Tibial nerve (tissue), 4 donors: Measurements from ENCODE around the gene C2orf76. TPM values are rescaled to one million over a fixed set of nuclear protein-coding genes. Genes with fewer than 3 reads are reported as not detected.
A peak's percentile ranks its signal among the peaks of the same experiment; 100 is the strongest.

ENCODE experiments used
- DNase-seq, 2 donors: peaks; one replicate each; pipeline ENCODE4 v3.0.0-alpha.2; 2019; ENCODE audit warnings: low spot score in 2 of 2
- H3K27ac ChIP-seq, 4 donors: fragments of 200-600 bp; sonication (generic) in 3 of 4; one replicate each; pipeline ENCODE4 v1.5.1; 2017 to 2019; ENCODE audit warnings: mild to moderate bottlenecking in 1 of 4
- H3K27me3 ChIP-seq, 2 donors: fragments of 200-600 bp; sonication (generic) in 1 of 2; one replicate each; pipeline versions ENCODE4 v1.5.1 to v1.6.0; 2017 to 2019
- H3K36me3 ChIP-seq, 3 donors: fragments of 200-600 bp; sonication (generic); one replicate each; pipeline ENCODE4 v1.5.1; 2018 to 2019
- H3K4me1 ChIP-seq, 4 donors: fragments of 200-600 bp; sonication (generic) in 3 of 4; one replicate each; pipeline ENCODE4 v1.5.1; 2017 to 2019
- H3K4me3 ChIP-seq, 4 donors: fragments of 200-600 bp; sonication (generic) in 3 of 4; one replicate each; pipeline ENCODE4 v1.5.1; 2017 to 2019; ENCODE audit warnings: mild to moderate bottlenecking in 1 of 4, moderate library complexity in 1 of 4
- H3K9me3 ChIP-seq, 4 donors: fragments of 200-600 bp; sonication (generic) in 3 of 4; one replicate each; pipeline ENCODE4 v1.5.1; 2017 to 2019
- CTCF ChIP-seq, 5 experiments: fragments of 200-600 bp in 3 of 5; fragments of 450-650 bp in 2 of 5; sonication (generic) in 3 of 5; IDR thresholded peaks; one replicate each; pipeline ENCODE4 v1.5.1; 2016 to 2019; ENCODE audit warnings: antibody characterized with exemption in 5 of 5, mild to moderate bottlenecking in 3 of 5, moderate library complexity in 2 of 5
- EP300 ChIP-seq, 2 donors: sonication (generic); formaldehyde crosslinking; IDR thresholded peaks; one replicate each; pipeline ENCODE4 v1.6.1; 2017; ENCODE audit warnings: antibody characterized with exemption in 2 of 2, mild to moderate bottlenecking in 1 of 2
- POLR2A ChIP-seq, 2 donors: fragments of 450-650 bp; IDR thresholded peaks; one replicate each; pipeline ENCODE4 v1.6.1; 2017; ENCODE audit warnings: antibody characterized with exemption in 2 of 2, mild to moderate bottlenecking in 2 of 2, moderate library complexity in 2 of 2
- WGBS, 2 donors: methylation state at CpG; one replicate each; pipeline ENCODE4 v1.1.5; 2018; 5-methylcytosine and 5-hydroxymethylcytosine counted together
- total RNA-seq, 4 donors: library from RNA; depleted of rRNA; stranded (reverse); fragments of >200 nt; gene quantifications; one replicate each; pipeline ENCODE4 v1.1.0, GENCODE V29; 2016

C2orf76 gene
- total RNA-seq, 4 donors from 2014 or later: 1.4 to 14.2 (median 9.4) TPM

- Histone ChIP-seq H3K9me3 (no peaks in the 10 kb centered on the region), H3K27me3 (no peaks in the 10 kb centered on the region), H3K4me3 (no peak overlapping the region), H3K36me3 (peaks cover 0 to 18% (median 0%) of the 10 kb centered on the region in 3 donors), H3K27ac (no peak overlapping the region), H3K4me1 (peaks cover 0 to 15% (median 0%) of the 10 kb centered on the region in 4 donors)
- no peak for TF ChIP-seq EP300 (IDR thresholded peaks at IDR 0.05)
- no peak for TF ChIP-seq POLR2A (IDR thresholded peaks at IDR 0.05)
- no peak for TF ChIP-seq CTCF (IDR thresholded peaks at IDR 0.05)
- DNase-seq: no peak
- 34 to 35% methylated on average over 8 of the region's 8 CpGs for WGBS, 2 donors
Measured at GRCh38 chr2:119292226-119292625, 74.4 kb downstream of the C2orf76 start.

GRCh38 chr2:119291588-119292167, 75.0 kb downstream of the C2orf76 start:
- Histone ChIP-seq H3K27me3 (no peaks in the 10 kb centered on the region), H3K9me3 (no peaks in the 10 kb centered on the region), H3K4me3 (no peak overlapping the region), H3K36me3 (peaks cover 0 to 20% (median 0%) of the 10 kb centered on the region in 3 donors), H3K4me1 (peaks cover 0 to 15% (median 0%) of the 10 kb centered on the region in 4 donors), H3K27ac (no peak overlapping the region)
- TF ChIP-seq EP300 (IDR thresholded peaks at IDR 0.05) (no peak), CTCF (IDR thresholded peaks at IDR 0.05) (no peak), POLR2A (IDR thresholded peaks at IDR 0.05) (no peak)
- 69 to 73% methylated on average over 8 of the region's 8 CpGs for WGBS, 2 donors
- no peak for DNase-seq

GRCh38 chr2:119290859-119291587, 75.6 kb downstream of the C2orf76 start:
- Histone ChIP-seq H3K36me3 (peaks cover 0 to 26% (median 0%) of the 10 kb centered on the region in 3 donors), H3K27me3 (no peaks in the 10 kb centered on the region), H3K4me1 (peaks cover 0 to 15% (median 0%) of the 10 kb centered on the region in 4 donors), H3K4me3 (no peak overlapping the region), H3K9me3 (no peaks in the 10 kb centered on the region), H3K27ac (no peak overlapping the region)
- TF ChIP-seq CTCF (IDR thresholded peaks at IDR 0.05) (peak; percentile 10 to 74 (median 60)), POLR2A (IDR thresholded peaks at IDR 0.05) (no peak)
- no peak for DNase-seq
- WGBS, 2 donors: 39 to 68% methylated on average over 15 of the region's 15 CpGs

- H3K36me3 ChIP-seq: peaks cover 0 to 24% (median 0%) of the 10 kb centered on the region in 3 donors
- no peak for DNase-seq
- no peaks in the 10 kb centered on the region for H3K27me3 ChIP-seq
- no peak for TF ChIP-seq POLR2A (IDR thresholded peaks at IDR 0.05)
- TF ChIP-seq CTCF (IDR thresholded peaks at IDR 0.05): no peak
- no peak for TF ChIP-seq EP300 (IDR thresholded peaks at IDR 0.05)
- H3K4me3 ChIP-seq: no peak overlapping the region
- H3K9me3 ChIP-seq: no peaks in the 10 kb centered on the region
- WGBS, 2 donors: 90% methylated on average over 6 of the region's 6 CpGs
- no peak overlapping the region for H3K27ac ChIP-seq
- H3K4me1 ChIP-seq: peaks cover 0 to 15% (median 0%) of the 10 kb centered on the region in 4 donors
Measured at GRCh38 chr2:119289642-119290041, 77.0 kb downstream of the C2orf76 start.

- Histone ChIP-seq H3K9me3 (no peaks in the 10 kb centered on the region), H3K36me3 (peaks cover 0 to 18% (median 0%) of the 10 kb centered on the region in 3 donors), H3K27ac (no peak overlapping the region), H3K4me1 (peaks cover 0 to 19% (median 0%) of the 10 kb centered on the region in 4 donors), H3K4me3 (no peak overlapping the region), H3K27me3 (no peaks in the 10 kb centered on the region)
- WGBS, 2 donors: 74 to 89% methylated on average over 11 of the region's 11 CpGs
- DNase-seq: no peak
- TF ChIP-seq EP300 (IDR thresholded peaks at IDR 0.05) (no peak), POLR2A (IDR thresholded peaks at IDR 0.05) (no peak), CTCF (IDR thresholded peaks at IDR 0.05) (no peak)
Measured at GRCh38 chr2:119289093-119289492, 77.5 kb downstream of the C2orf76 start.
